ENCODE data around the gene NPTN.
A peak's percentile ranks its signal among the peaks of the same experiment; 100 is the strongest.

NPTN gene

GRCh38 chr15:73631915-73632669, 1.1 kb downstream of the NPTN start:
- DNase-seq, result peak; percentile 69

DNA sequence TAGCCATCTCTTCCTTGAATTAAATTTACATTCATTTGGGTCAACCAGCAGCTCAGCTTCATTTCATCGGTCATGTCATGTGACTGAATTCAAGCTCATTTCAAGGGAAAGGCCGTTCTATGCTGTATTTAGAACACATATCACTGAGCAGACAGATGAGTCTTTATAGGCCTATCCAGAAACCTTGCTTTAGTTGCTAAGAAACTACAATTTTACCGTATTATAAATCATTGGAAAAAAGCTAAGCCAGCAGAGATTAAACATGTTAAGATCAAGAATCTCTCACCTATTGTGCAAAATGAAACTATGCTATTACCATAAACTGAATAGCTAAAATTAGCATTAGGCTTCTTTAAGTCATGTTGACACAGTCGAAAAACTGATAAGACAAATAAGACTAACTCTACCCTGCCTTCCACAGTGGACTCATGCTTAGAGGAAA, 2.2 kb downstream of the NPTN start:
- DNase-seq, result no peak

- peak; percentile 35 for DNase-seq
These were observed 3.3 kb downstream of the NPTN start for GRCh38 chr15:73629798-73630429.

DNA sequence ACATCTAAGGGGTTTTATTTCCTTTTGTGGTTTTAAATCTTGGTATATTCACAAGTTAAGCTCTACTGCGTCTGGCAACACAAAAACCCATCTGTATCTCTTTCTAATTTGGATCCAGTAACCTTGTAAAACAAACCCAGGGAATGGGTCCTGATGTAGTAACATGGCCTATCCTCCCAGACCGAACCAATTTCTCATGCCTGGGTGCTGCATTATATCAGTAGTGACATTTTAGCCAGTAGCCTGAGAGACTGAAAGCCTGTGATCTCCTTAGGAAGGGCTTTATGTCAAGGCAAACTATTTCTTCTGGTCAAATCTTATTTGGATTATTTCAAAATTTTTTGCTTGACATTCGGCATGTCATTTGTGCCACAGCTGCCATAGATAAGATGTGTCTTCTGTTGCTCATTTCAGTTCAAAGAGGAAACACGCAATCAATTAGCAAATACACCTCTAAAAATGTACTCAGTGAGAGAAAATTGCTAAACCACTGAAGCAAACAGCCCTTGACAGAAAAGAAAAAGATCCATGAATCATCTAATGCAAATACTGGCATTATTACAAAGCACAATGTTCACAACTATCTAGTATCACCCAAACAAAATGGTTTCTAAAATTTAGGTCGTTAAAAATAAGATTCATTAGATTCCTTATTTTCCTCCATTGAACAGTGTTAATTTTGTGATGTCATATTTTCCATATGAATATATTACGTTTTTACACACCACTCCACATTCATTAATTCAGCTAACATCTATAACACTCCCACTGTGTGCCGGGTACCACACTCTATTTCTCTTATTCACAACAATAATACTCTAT, 4.0 kb downstream of the NPTN start:
- peak; percentile 69 for DNase-seq

DNA sequence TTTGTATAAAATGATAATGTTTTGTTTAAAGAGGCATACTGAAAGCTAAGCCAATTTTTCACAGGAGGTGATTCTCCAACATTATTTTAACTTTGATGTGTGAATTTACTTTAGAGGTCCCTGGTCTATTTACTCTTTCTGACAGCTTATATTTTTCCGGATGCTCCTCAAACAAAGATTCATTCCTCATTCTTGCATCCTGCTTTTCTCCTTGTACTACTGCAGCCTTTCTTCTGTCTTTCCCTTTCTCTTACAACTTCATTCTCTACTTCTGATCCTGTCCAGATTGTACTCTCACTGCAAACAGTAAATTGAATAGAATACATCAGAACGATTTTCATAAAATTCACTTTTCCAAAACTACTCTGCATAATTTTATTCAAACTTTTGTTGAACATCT, 5.1 kb downstream of the NPTN start:
- no peak for DNase-seq

GRCh38 chr15:73626072-73626471, 7.1 kb downstream of the NPTN start:
- DNase-seq, result no peak

DNA sequence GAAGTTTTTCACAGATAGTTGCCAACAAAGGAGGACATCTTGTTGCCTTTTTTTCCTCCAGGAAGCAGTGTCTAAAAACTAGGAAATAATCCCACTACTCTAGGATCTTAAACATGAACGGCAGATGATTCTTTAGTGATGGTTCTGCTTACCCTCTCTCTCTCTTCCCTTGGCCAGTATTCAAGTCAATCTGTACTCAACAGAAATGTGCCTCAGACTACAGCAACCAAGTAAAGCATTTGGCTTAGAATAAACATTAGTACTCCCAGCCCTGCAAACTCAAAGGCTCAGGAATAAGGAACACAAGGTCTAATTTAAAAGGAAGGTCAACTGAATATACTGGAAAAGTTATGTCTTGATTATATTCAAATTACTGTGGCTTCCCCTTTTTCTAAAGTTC, 8.7 kb downstream of the NPTN start:
- DNase-seq, result no peak

- DNase-seq, result no peak
These were observed 11.8 kb downstream of the NPTN start for GRCh38 chr15:73621286-73621826.

DNA sequence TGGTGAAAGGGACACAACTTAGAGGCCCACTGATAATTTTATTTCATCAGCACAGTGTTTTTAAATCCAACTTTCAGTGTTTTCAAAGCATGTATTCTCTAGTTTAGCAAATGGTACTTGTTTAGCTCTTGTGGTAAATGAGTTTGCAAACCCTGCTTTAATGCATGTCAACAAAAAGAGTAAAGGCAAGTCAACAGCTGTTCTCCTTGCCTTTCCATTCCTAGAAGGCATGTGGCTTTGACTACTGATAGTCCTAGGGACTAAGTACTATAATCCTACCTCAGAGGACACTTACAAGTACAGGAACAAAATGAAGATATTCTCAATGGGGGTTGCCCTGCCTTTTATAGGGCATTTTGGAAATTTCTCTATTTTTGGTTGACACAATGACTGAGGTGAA, 13.1 kb downstream of the NPTN start:
- DNase-seq, result no peak

- peak; percentile 47 for DNase-seq
These were observed 15.3 kb downstream of the NPTN start for GRCh38 chr15:73617913-73618312.

DNA sequence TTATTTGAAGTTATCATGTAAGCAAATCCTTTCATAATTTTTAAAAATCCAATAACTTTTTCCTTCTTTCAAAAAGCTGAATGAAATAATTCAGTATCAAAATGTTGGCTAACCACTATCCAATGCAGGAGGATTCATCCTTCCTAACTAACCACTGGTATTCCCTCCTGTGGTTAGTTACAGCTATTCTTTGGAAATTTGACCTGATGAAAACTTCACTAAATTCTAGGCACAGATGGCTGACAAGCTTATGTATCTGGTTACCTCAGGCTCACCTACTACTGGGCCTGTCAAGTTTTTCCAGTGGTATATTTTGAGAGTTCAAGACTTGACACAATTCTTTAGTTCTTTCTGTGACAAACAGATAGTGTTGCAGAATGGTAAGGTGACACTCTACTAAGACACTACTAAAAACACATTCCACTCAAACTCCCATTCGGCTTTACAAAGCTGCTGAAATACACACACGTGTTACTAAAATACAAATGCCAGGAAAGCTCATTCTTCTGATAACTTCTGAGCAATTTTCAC, 15.8 kb downstream of the NPTN start:
- DNase-seq, result no peak

GRCh38 chr15:73608941-73609340, 24.2 kb downstream of the NPTN start:
- DNase-seq, result no peak

DNA sequence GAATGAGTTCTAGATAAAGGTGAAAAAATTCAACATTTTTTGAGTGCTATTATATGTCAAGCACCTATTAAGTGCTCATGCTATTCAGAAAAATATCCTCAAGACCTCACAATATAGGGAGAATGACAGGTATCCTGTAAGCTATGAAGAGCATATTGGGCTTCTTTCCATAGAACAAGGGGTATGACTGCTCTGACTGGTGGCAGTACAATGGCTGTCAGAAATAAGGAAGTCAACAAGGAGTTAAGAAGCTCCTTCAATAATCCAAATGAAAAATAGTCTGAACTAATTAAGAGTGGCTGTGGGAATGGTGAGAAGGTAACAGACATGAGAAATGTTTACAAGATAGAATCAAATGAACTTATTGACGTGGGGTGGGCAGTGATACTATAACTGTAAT, 24.7 kb downstream of the NPTN start:
- DNase-seq, result no peak

- no peak for DNase-seq
These were observed 25.3 kb downstream of the NPTN start for GRCh38 chr15:73607843-73608242.

GRCh38 chr15:73607405-73607804, 25.8 kb downstream of the NPTN start:
- DNase-seq, result no peak

GRCh38 chr15:73605759-73606436, 27.3 kb downstream of the NPTN start:
- DNase-seq, result no peak

- DNase-seq, result no peak
These were observed 28.7 kb downstream of the NPTN start for GRCh38 chr15:73604477-73604876.

DNA sequence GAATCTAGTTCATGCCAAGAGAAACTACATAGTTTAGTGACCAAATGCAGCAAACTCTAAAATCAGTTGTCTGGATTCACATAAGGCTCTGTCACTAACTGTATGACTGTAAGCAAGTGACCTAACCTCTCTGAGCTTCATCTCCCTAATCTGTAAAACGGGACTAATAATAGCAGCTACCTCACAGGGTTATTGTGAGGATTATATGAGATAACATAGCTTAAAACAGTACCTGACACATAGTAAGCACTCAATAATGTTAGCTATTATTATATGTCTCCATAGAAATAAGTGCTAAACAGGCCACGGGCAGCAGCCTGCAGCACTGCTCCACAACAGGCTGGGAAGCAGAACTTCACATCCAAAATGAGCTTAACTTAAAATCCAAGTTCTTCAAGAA, 30.2 kb downstream of the NPTN start:
- no peak for DNase-seq

DNA sequence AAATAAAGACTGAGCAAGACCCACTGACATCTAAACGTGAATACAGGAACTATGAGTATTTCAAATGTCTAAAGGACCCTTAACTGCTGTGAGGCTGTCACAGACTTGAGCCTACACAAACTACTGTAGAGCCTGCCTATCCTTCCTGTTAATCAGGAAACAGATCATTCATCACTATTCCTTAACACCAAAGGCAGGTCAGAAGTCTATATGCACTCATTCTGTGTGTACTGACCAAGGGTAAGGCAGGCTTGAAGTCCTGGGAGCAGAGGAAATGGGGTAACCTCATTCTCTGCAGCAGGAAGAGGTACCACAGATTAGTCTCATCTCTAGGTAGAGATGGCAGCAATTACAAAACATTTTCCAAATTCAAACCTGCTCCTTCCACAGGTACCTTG, 30.7 kb downstream of the NPTN start:
- no peak for DNase-seq

GRCh38 chr15:73601451-73602445, 31.4 kb downstream of the NPTN start:
- DNase-seq, result peak; percentile 87

Data from eye (tissue), 1 donor.